ENCODE results near the gene RAD9A.
A peak's percentile ranks its signal among the peaks of the same experiment; 100 is the strongest.

The RAD9A gene

GRCh38 chr11:67371911-67372320, 19.9 kb upstream of the RAD9A start:
- no peak for DNase-seq
- intact Hi-C loops (cut with DNase I) = loop anchor here (10.0 kb wide), 1 partner anchor 107 kb away; the partner anchor contains the start of gene GRK2

GRCh38 chr11:67372321-67372992, 19.3 kb upstream of the RAD9A start:
- intact Hi-C loops (cut with DNase I) = loop anchor here (10.0 kb wide), 1 partner anchor 108 kb away; the partner anchor contains the start of gene GRK2
- DNase-seq = no peak

- intact Hi-C loops (cut with DNase I) = loop anchor here (10.0 kb wide), 1 partner anchor 108 kb away; the partner anchor contains the start of gene GRK2
- peak in 12 of 42 donors; percentile 24 to 77 (median 51) for DNase-seq
Observed at GRCh38 chr11:67372993-67373647, 18.7 kb upstream of the RAD9A start, which contains the start of gene CLCF1. Gene CLCF1 (minus strand): TSS chr11:67373598. CDS start chr11:67373539, 59 bp downstream.

GRCh38 chr11:67373648-67374570, 17.9 kb upstream of the RAD9A start:
- peak in 24 of 42 donors; percentile 31 to 84 (median 52) for DNase-seq
- intact Hi-C loops (cut with DNase I) = loop anchor here (10.0 kb wide), 1 partner anchor 109 kb away; the partner anchor contains the start of gene GRK2

- intact Hi-C loops (cut with DNase I) = loop anchor here (10.0 kb wide), 1 partner anchor 110 kb away; the partner anchor contains the start of gene GRK2
- DNase-seq = no peak
Observed at GRCh38 chr11:67374571-67375281, 17.1 kb upstream of the RAD9A start.

- intact Hi-C loops (cut with DNase I) = loop anchor here (10.0 kb wide), 1 partner anchor 111 kb away; the partner anchor contains the start of gene GRK2
- DNase-seq = no peak
Observed at GRCh38 chr11:67375320-67376055, 16.3 kb upstream of the RAD9A start.

- intact Hi-C loops (cut with DNase I) = loop anchor here (10.0 kb wide), 1 partner anchor 111 kb away; the partner anchor contains the start of gene GRK2
- DNase-seq = no peak
Observed at GRCh38 chr11:67376063-67376820, 15.5 kb upstream of the RAD9A start.

- DNase-seq = no peak
- intact Hi-C loops (cut with DNase I) = loop anchor here (10.0 kb wide), 1 partner anchor 112 kb away; the partner anchor contains the start of gene GRK2
Observed at GRCh38 chr11:67376873-67377808, 14.6 kb upstream of the RAD9A start.

- intact Hi-C loops (cut with DNase I) = loop anchor here (2.0 to 10.0 kb wide), 2 partner anchors 22 to 114 kb away; partner anchors contain the start of gene GRK2
Observed at GRCh38 chr11:67378544-67378943, 13.2 kb upstream of the RAD9A start.

GRCh38 chr11:67379061-67380058, 12.4 kb upstream of the RAD9A start:
- intact Hi-C loops (cut with DNase I) = loop anchor here (2.0 to 10.0 kb wide), 2 partner anchors 23 to 115 kb away; partner anchors contain the start of gene GRK2
- DNase-seq = no peak

More at GRCh38 chr11:67378544-67378943, 13.2 kb upstream of the RAD9A start:
- no peak for DNase-seq

- DNase-seq = no peak
- intact Hi-C loops (cut with DNase I) = no loop called here
Observed at GRCh38 chr11:67381244-67381972, 10.4 kb upstream of the RAD9A start.

GRCh38 chr11:67382276-67383136, 9.3 kb upstream of the RAD9A start:
- peak; percentile 59 to 93 (median 86) for DNase-seq
- intact Hi-C loops (cut with DNase I) = no loop called here
